ENCODE measurements around the gene THAP8. TPM values are rescaled to one million over a fixed set of nuclear protein-coding genes. Genes with fewer than 3 reads are reported as not detected.

Gene THAP8
- total RNA-seq, 1 donor from 2014 or later, result 9.2 TPM

DNA sequence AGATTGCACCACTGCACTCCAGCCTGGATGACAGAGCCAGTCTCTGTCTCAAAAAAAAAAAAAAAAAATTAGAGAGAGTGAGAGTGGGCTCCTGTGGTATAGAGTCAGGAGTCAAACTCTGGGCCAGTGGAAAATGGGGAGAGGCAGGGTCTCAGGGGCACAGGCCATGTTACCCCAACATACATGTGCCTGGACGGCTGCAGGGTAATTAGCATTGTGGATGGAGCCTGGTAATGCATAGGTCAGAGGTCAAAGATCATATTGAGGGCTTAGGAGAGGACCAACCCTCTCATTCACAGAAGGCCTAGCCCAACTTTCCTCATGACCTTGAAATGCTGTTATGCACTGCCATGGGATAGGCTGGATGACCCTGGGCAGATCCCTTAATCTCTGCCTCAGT is 28.5 kb downstream of the THAP8 start:
- Mint-ChIP-seq H3K4me1 (no peaks in the 10 kb centered on the region), H3K27me3 (ENCODE audit: low read depth) (no peaks in the 10 kb centered on the region), H3K9me3 (no peaks in the 10 kb centered on the region), H3K4me3 (no peak overlapping the region), H3K36me3 (peaks cover 37% of the 10 kb centered on the region), H3K27ac (no peak overlapping the region)
- TF ChIP-seq, protein P1, sequence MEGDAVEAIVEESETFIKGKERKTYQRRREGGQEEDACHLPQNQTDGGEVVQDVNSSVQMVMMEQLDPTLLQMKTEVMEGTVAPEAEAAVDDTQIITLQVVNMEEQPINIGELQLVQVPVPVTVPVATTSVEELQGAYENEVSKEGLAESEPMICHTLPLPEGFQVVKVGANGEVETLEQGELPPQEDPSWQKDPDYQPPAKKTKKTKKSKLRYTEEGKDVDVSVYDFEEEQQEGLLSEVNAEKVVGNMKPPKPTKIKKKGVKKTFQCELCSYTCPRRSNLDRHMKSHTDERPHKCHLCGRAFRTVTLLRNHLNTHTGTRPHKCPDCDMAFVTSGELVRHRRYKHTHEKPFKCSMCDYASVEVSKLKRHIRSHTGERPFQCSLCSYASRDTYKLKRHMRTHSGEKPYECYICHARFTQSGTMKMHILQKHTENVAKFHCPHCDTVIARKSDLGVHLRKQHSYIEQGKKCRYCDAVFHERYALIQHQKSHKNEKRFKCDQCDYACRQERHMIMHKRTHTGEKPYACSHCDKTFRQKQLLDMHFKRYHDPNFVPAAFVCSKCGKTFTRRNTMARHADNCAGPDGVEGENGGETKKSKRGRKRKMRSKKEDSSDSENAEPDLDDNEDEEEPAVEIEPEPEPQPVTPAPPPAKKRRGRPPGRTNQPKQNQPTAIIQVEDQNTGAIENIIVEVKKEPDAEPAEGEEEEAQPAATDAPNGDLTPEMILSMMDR (IDR thresholded peaks at IDR 0.05; ENCODE audit: unreplicated experiment), result no peak
- DNase-seq (ENCODE audit: low spot score in 2 of 2, unreplicated experiment in 2 of 2), result no peak

DNA sequence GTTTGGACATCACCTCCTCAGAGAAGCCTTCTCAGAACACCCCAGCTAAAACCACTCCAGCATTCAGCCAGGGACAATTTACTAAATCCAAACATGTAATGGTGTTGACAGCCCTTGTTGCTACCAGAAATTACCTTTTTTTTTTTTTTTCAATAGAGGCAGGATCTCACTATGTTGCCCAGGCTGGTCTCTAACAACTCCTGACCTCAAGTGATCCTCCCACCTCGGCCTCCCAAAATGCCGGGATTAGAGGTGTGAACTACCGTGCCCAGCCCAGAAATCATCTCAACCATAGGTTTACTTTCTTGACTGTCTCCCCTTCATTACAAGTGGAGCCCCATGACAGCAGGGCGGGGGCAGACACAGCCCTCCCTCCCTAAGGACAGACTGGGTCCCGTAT is 30.7 kb downstream of the THAP8 start:
- Mint-ChIP-seq H3K27me3 (ENCODE audit: low read depth) (no peaks in the 10 kb centered on the region), H3K36me3 (peaks cover 30% of the 10 kb centered on the region), H3K4me1 (no peaks in the 10 kb centered on the region), H3K9me3 (no peaks in the 10 kb centered on the region), H3K27ac (no peak overlapping the region), H3K4me3 (no peak overlapping the region)
- TF ChIP-seq, protein P1 (IDR thresholded peaks at IDR 0.05; ENCODE audit: unreplicated experiment), result no peak
- DNase-seq (ENCODE audit: low spot score in 2 of 2, unreplicated experiment in 2 of 2), result no peak

DNA sequence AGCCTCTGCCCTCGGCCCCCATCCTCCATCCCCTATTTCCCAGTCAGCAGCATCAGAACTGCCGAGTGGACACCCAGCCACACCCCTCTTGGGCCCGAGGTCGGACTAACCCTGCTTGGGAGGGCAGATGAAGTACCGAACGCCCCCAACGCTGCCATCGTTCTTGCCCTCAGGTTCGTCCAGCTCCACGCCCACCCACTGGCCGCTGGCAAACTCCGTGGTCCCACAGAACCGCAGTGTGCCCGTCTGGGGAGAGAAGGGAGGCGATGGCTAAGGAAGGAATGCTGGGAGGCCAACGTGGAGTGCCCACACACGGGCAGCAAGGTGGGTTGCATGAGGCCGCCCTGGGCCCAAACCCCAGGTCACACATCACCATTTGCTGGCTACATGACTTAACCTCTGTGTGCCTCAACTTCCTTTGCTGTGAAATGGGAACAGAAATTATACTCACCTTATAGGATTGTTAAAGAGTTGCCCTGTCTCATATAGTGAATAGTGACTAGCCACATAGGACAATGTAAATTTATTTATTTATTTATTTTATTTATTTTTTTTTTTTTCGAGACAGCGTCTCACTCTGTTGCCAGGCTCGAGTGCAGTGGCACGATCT is 34.9 kb downstream of the THAP8 start:
- DNase-seq (ENCODE audit: low spot score in 2 of 2, unreplicated experiment in 2 of 2), result no peak
- Mint-ChIP-seq H3K27me3 (ENCODE audit: low read depth) (no peaks in the 10 kb centered on the region), H3K36me3 (peaks cover 36% of the 10 kb centered on the region), H3K27ac (no peak overlapping the region), H3K9me3 (no peaks in the 10 kb centered on the region), H3K4me3 (no peak overlapping the region), H3K4me1 (peaks cover 5% of the 10 kb centered on the region)
- TF ChIP-seq, protein P1 (IDR thresholded peaks at IDR 0.05; ENCODE audit: unreplicated experiment), result no peak

DNA sequence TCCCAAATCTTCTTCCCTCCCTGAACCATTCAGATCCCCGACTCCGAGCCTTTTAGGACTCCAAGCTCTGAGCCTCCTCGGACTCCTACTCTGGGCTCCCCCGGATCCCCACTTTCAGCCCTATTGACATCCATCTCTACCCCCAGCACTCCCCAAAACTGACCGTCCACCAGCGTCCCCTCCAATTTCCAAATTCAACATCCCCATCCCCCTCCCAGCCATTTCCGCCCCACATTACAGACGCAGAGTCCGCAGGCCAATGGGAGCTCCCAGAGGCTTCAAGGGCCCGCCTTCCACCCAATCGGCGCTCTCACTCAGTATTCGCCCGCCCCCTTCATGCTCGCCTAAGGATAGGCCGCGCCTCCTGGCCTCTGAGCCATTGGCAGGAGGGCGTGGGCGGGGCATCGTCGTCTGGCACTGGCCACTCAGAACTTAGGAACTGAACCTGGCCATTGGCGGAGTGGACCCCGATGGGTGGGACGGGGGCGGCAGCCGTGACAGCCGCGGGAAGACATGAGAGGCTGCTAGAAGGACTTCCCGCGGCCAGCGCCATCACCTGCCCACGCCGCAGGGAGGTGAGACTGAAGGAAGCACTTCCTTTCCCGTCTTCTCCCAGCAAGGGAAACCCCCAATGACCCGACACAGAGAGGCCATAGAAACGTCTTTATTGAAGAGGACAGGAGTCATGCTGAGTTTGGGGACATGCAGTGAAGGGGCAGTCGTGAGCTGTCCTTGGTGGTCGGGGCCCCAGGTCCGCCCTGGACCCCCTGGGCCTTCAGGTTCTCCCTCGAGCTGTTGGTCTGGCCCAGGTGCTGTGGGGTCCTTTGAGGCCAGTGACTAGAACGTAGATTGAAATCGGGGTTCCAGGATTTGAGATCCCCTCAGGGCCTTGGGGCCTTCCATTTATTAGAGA is 39.8 kb downstream of the THAP8 start, which contains the start of gene ALKBH6:
TSS of gene ALKBH6 (minus strand) at position 202 of the 913 bp plus-strand sequence. CDS start 816 bp downstream, outside the sequence.
- DNase-seq (ENCODE audit: low spot score in 2 of 2, unreplicated experiment in 2 of 2), result peak; percentile 98
- no peaks in the 10 kb centered on the region for H3K9me3 Mint-ChIP-seq
- peaks cover 17% of the 10 kb centered on the region for H3K36me3 Mint-ChIP-seq
- H3K4me1 Mint-ChIP-seq, result peaks cover 22% of the 10 kb centered on the region
- peak within 1 kb of the TSS; percentile 95 for H3K27ac Mint-ChIP-seq
- TF ChIP-seq, protein P1 (IDR thresholded peaks at IDR 0.05; ENCODE audit: unreplicated experiment), result no peak
- H3K27me3 Mint-ChIP-seq (ENCODE audit: low read depth), result no peaks in the 10 kb centered on the region
- peak within 1 kb of the TSS; percentile 99 for H3K4me3 Mint-ChIP-seq

DNA sequence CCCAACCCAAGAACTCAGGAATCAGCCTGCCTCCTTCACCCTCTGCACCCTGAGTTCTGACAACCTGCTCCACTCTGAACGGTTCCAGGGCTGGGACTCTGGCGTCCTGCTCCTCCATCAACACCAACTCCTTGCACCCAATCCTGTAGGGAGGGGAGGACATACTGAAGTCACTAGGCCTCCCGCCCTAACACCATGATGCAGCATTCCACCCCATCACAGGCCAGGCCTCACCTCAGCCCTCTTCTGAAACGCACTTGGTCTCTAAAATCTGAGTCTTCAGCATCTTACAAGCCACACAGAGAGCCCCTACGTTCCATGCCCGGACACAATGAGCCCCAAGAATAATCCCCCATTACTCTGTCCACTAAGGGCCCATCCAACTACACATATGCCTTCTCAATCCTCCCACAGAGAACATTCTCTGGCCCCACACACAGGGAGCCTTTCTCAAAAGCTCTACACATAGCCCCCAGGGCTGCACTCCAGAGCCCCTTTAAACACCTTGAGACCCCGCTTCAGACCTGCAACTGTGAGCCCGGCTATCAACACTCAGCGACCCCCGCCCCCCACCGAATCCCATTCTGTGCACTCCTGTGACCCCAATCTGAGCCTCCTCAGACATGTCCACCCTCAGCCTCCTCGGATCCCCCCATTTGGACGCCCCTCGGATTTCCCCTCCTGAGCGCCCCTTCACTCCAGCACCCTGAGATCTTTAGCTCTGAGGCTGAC is 40.6 kb downstream of the THAP8 start:
- Mint-ChIP-seq H3K4me1 (peaks cover 26% of the 10 kb centered on the region), H3K36me3 (peaks cover 14% of the 10 kb centered on the region), H3K9me3 (no peaks in the 10 kb centered on the region), H3K27me3 (ENCODE audit: low read depth) (peaks cover 2% of the 10 kb centered on the region), H3K27ac (peak overlapping the region; percentile 71), H3K4me3 (peak overlapping the region; percentile 99)
- DNase-seq (ENCODE audit: low spot score in 2 of 2, unreplicated experiment in 2 of 2), result no peak
- TF ChIP-seq, protein P1 (IDR thresholded peaks at IDR 0.05; ENCODE audit: unreplicated experiment), result no peak
